Measurements from ENCODE around the gene MED27. TPM values are rescaled to one million over a fixed set of nuclear protein-coding genes. Genes with fewer than 3 reads are reported as not detected.

MED27 gene
- total and polyA plus RNA-seq, 7 donors: 10.7 to 24.4 (median 14.2) TPM

- peaks cover 27% of the 10 kb centered on the region for H3K4me1 ChIP-seq
- H3K4me3 ChIP-seq: no peak overlapping the region
- TF ChIP-seq, protein P1, sequence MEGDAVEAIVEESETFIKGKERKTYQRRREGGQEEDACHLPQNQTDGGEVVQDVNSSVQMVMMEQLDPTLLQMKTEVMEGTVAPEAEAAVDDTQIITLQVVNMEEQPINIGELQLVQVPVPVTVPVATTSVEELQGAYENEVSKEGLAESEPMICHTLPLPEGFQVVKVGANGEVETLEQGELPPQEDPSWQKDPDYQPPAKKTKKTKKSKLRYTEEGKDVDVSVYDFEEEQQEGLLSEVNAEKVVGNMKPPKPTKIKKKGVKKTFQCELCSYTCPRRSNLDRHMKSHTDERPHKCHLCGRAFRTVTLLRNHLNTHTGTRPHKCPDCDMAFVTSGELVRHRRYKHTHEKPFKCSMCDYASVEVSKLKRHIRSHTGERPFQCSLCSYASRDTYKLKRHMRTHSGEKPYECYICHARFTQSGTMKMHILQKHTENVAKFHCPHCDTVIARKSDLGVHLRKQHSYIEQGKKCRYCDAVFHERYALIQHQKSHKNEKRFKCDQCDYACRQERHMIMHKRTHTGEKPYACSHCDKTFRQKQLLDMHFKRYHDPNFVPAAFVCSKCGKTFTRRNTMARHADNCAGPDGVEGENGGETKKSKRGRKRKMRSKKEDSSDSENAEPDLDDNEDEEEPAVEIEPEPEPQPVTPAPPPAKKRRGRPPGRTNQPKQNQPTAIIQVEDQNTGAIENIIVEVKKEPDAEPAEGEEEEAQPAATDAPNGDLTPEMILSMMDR (IDR thresholded peaks at IDR 0.05): no peak
- ATAC-seq: peak in 1 of 4 donors; percentile 57
- 83 to 92% (median 85%) methylated on average over 5 of the region's 5 CpGs for WGBS, 3 donors
- no peaks in the 10 kb centered on the region for H3K36me3 ChIP-seq (ENCODE audit: insufficient read depth in 1 of 2, low read depth in 1 of 2)
- intact Hi-C loops (cut with DNase I): no loop called here
- DNase-seq: no peak
- no peak overlapping the region for H3K27ac ChIP-seq
- H3K27me3 ChIP-seq (ENCODE audit: insufficient read depth in 3 of 3, low read length in 2 of 3): no peaks in the 10 kb centered on the region
- no peaks in the 10 kb centered on the region for H3K9me3 ChIP-seq
These were observed 103.2 kb downstream of the MED27 start for GRCh38 chr9:131976157-131977108.

DNA sequence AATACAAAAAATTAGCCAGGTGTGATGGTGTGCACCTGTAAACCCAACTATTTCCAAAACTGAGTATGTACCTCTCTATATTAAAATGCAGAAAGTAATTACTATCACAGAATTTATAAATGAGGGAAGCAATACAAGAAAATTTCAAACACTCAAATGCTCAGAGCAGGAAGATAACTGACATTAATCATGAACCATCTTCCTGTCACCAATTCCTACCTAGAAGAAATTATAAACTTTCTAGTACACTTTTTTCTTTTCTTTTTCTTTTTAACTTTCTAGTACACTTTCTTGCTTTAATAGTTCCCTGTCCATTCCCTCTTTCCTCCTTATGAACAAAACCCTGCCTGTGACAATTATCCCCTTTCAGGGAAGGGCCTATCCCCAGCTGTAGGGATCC lies 106.8 kb downstream of the MED27 start:
- TF ChIP-seq, protein P1 (IDR thresholded peaks at IDR 0.05): no peak
- intact Hi-C loops (cut with DNase I): no loop called here
- H3K36me3 ChIP-seq (ENCODE audit: insufficient read depth in 1 of 2, low read depth in 1 of 2): no peaks in the 10 kb centered on the region
- no peaks in the 10 kb centered on the region for H3K9me3 ChIP-seq
- DNase-seq (no peak), ATAC-seq (no peak)
- no peaks in the 10 kb centered on the region for H3K27me3 ChIP-seq (ENCODE audit: insufficient read depth in 3 of 3, low read length in 2 of 3)
- H3K4me1 ChIP-seq: peaks cover 18% of the 10 kb centered on the region
- H3K27ac ChIP-seq: no peak overlapping the region
- no peak overlapping the region for H3K4me3 ChIP-seq

- Histone ChIP-seq H3K27ac (no peak overlapping the region), H3K27me3 (ENCODE audit: insufficient read depth in 3 of 3, low read length in 2 of 3) (no peaks in the 10 kb centered on the region), H3K9me3 (no peaks in the 10 kb centered on the region), H3K4me3 (no peak overlapping the region), H3K36me3 (ENCODE audit: insufficient read depth in 1 of 2, low read depth in 1 of 2) (no peaks in the 10 kb centered on the region), H3K4me1 (peaks cover 10% of the 10 kb centered on the region)
- WGBS, 3 donors: 88 to 94% (median 91%) methylated on average over 6 of the region's 6 CpGs
- DNase-seq (no peak), ATAC-seq (no peak)
- TF ChIP-seq, protein P1 (IDR thresholded peaks at IDR 0.05): no peak
- intact Hi-C loops (cut with DNase I): no loop called here
These were observed 108.1 kb downstream of the MED27 start for GRCh38 chr9:131971482-131972074.

DNA sequence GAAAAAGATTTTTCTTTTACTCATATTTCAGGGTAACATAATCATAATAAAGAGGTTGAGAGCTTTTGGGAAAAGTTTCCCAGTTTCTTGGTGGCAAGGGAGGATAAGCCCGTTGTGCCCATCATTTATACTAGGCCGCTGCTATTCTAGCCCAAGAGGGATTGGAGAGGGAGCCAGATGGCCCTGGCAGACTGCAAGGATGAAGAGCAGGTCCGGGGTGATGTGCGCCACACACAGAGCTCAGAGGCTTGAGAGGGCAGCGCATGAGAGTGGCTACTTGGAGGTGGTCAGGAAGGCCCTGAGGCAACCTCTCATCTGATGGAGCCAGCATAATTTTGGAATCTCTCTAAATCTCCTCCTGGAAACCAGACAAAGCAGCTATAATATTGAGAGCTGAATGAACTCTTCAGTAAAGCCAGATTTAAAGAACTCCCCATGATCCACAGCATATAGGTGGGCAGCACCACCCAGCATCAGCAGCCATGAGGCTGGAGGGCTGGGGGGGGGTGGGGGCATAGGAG lies 110.1 kb downstream of the MED27 start:
- WGBS, 3 donors: 90 to 91% (median 91%) methylated on average over 5 of the region's 5 CpGs
- TF ChIP-seq, protein P1 (IDR thresholded peaks at IDR 0.05): no peak
- H3K4me3 ChIP-seq: no peak overlapping the region
- no peaks in the 10 kb centered on the region for H3K9me3 ChIP-seq
- H3K27ac ChIP-seq: no peak overlapping the region
- H3K4me1 ChIP-seq: no peaks in the 10 kb centered on the region
- no peak for DNase-seq
- intact Hi-C loops (cut with DNase I): no loop called here
- H3K36me3 ChIP-seq (ENCODE audit: insufficient read depth in 1 of 2, low read depth in 1 of 2): no peaks in the 10 kb centered on the region
- no peaks in the 10 kb centered on the region for H3K27me3 ChIP-seq (ENCODE audit: insufficient read depth in 3 of 3, low read length in 2 of 3)
- ATAC-seq: no peak

Data from psoas muscle (tissue), 8 donors.